Astrocyte (in vitro differentiated cells and primary cell): Measurements from ENCODE around the gene RASL10B. TPM values are rescaled to one million over a fixed set of nuclear protein-coding genes. Genes with fewer than 3 reads are reported as not detected.
"Not testable (repeated sequence)": the region's sequence is repeated elsewhere in the genome, so short reads cannot be mapped to it uniquely, and the experiment has no call there.

Source experiments
- DNase-seq: peaks from one replicate; pipeline ENCODE4 v3.0.0-alpha.2; 2010; ENCODE audit warnings: low read depth
- FAIRE-seq: peaks from 2 replicates; lab custom pipeline; 2011; peaks lifted over from hg19 to GRCh38; lab: Jason Lieb, UNC
- H2AFZ ChIP-seq: 2 replicates; pipeline ENCODE4 v1.6.0; 2012; ENCODE audit warnings: low read depth, low read length, inconsistent platforms
- H3K27ac ChIP-seq: 2 replicates; pipeline ENCODE4 v1.5.1; 2011; ENCODE audit warnings: low read depth, low read length, inconsistent platforms
- H3K27me3 ChIP-seq: 2 replicates; pipeline ENCODE4 v1.6.0; 2011; ENCODE audit warnings: low read length, inconsistent platforms; ENCODE audit not compliant: insufficient read depth
- H3K36me3 ChIP-seq: 2 replicates; pipeline ENCODE4 v1.5.1; 2011; ENCODE audit warnings: low read length, inconsistent platforms; ENCODE audit not compliant: insufficient read depth
- H3K4me1 ChIP-seq: 2 replicates; pipeline ENCODE4 v1.5.1; 2011; ENCODE audit warnings: low read length, inconsistent platforms; ENCODE audit not compliant: insufficient read depth
- H3K4me2 ChIP-seq: 2 replicates; pipeline ENCODE4 v1.6.0; 2012; ENCODE audit warnings: low read length, inconsistent platforms
- H3K4me3 ChIP-seq: 2 replicates; pipeline ENCODE4 v1.5.1; 2011; ENCODE audit warnings: low read depth, mild to moderate bottlenecking, low read length, inconsistent platforms; ENCODE audit not compliant: insufficient read depth
- H3K79me2 ChIP-seq: 2 replicates; pipeline ENCODE4 v1.6.0; 2012; ENCODE audit warnings: mild to moderate bottlenecking, low read length, inconsistent platforms; ENCODE audit not compliant: insufficient read depth
- H3K9ac ChIP-seq: 2 replicates; pipeline ENCODE4 v1.6.0; 2012; ENCODE audit warnings: mild to moderate bottlenecking, low read length, inconsistent platforms
- H3K9me3 ChIP-seq: 2 replicates; pipeline ENCODE4 v1.5.1; 2012; ENCODE audit warnings: low read depth, mild to moderate bottlenecking, low read length, inconsistent platforms; ENCODE audit not compliant: insufficient read depth
- H4K20me1 ChIP-seq: 2 replicates; pipeline ENCODE4 v1.6.0; 2012; ENCODE audit warnings: low read length, inconsistent platforms; ENCODE audit not compliant: insufficient read depth
- H3K27ac Mint-ChIP-seq: one replicate; pipeline ENCODE4 v1.8.0; 2021; ENCODE audit warnings: mild to moderate bottlenecking, mixed read lengths; ENCODE audit not compliant: unreplicated experiment
- H3K27me3 Mint-ChIP-seq: one replicate; pipeline ENCODE4 v1.8.0; 2021; ENCODE audit warnings: low read depth, mixed read lengths; ENCODE audit not compliant: unreplicated experiment
- H3K36me3 Mint-ChIP-seq: one replicate; pipeline ENCODE4 v1.8.0; 2021; ENCODE audit warnings: low read depth, mixed read lengths; ENCODE audit not compliant: unreplicated experiment
- H3K4me1 Mint-ChIP-seq: one replicate; pipeline ENCODE4 v1.8.0; 2021; ENCODE audit warnings: low read depth, mixed read lengths; ENCODE audit not compliant: unreplicated experiment
- H3K4me3 Mint-ChIP-seq: one replicate; pipeline ENCODE4 v1.8.0; 2021; ENCODE audit warnings: mild to moderate bottlenecking, moderate library complexity, mixed read lengths; ENCODE audit not compliant: unreplicated experiment
- H3K9me3 Mint-ChIP-seq: one replicate; pipeline ENCODE4 v1.8.0; 2021; ENCODE audit warnings: mild to moderate bottlenecking, mixed read lengths; ENCODE audit not compliant: unreplicated experiment
- EZH2 ChIP-seq: IDR thresholded peaks from 2 replicates; pipeline ENCODE4 v1.6.1; 2012; ENCODE audit warnings: mild to moderate bottlenecking, low read length, inconsistent platforms; ENCODE audit not compliant: insufficient read depth
- total RNA-seq: library from RNA; stranded (reverse); gene quantifications from 2 replicates; pipeline ENCODE4 v1.2.1, GENCODE V29; 2021
- TF ChIP-seq, protein P1 (sequence below): IDR thresholded peaks from 2 replicates; pipeline ENCODE4 v1.5.1; 2011; ENCODE audit warnings: low read depth, mild to moderate bottlenecking, inconsistent platforms, low read length, moderate library complexity; ENCODE audit not compliant: insufficient read depth

The RASL10B gene
- total RNA-seq, 1 donor from 2014 or later, result 21.7 TPM

DNA sequence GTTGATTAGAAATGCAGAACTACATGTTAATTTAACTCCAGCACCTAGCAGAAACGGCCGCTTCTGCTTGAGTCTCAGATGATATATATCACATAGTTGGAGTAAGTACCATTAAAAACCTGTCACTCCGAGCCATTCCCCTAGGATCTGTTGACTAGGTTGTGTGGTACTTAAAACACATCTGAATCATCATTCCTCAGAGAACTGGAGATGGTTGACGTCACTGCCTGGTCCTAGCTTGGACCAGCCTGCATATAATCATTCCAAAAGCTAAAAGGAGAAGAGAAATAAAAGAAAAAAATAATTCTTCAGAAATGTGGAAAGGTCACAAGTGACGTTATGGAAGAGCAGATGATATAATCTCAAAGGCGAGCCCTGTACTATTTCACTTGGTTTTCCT lies 31.3 kb upstream of the RASL10B start:
- H3K4me2 ChIP-seq, result no peak overlapping the region
- H3K27ac ChIP-seq, result no peak overlapping the region
- peaks cover 11% of the 10 kb centered on the region for H3K79me2 ChIP-seq
- H3K9me3 ChIP-seq, result no peaks in the 10 kb centered on the region
- no peak overlapping the region for H3K4me3 ChIP-seq
- no peaks in the 10 kb centered on the region for H3K4me1 ChIP-seq
- FAIRE-seq, result no peak
- Mint-ChIP-seq H3K27ac (no peak overlapping the region), H3K4me3 (no peak overlapping the region), H3K27me3 (no peaks in the 10 kb centered on the region), H3K4me1 (no peaks in the 10 kb centered on the region), H3K36me3 (peaks cover 13% of the 10 kb centered on the region), H3K9me3 (no peaks in the 10 kb centered on the region)
- H4K20me1 ChIP-seq, result peaks cover 41% of the 10 kb centered on the region
- DNase-seq, result no peak
- H3K9ac ChIP-seq, result no peak overlapping the region
- H3K36me3 ChIP-seq, result peaks cover 24% of the 10 kb centered on the region
- H2AFZ ChIP-seq, result no peak overlapping the region
- TF ChIP-seq, protein P1, sequence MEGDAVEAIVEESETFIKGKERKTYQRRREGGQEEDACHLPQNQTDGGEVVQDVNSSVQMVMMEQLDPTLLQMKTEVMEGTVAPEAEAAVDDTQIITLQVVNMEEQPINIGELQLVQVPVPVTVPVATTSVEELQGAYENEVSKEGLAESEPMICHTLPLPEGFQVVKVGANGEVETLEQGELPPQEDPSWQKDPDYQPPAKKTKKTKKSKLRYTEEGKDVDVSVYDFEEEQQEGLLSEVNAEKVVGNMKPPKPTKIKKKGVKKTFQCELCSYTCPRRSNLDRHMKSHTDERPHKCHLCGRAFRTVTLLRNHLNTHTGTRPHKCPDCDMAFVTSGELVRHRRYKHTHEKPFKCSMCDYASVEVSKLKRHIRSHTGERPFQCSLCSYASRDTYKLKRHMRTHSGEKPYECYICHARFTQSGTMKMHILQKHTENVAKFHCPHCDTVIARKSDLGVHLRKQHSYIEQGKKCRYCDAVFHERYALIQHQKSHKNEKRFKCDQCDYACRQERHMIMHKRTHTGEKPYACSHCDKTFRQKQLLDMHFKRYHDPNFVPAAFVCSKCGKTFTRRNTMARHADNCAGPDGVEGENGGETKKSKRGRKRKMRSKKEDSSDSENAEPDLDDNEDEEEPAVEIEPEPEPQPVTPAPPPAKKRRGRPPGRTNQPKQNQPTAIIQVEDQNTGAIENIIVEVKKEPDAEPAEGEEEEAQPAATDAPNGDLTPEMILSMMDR, result no peak
- no peak for TF ChIP-seq EZH2
- H3K27me3 ChIP-seq, result no peaks in the 10 kb centered on the region

DNA sequence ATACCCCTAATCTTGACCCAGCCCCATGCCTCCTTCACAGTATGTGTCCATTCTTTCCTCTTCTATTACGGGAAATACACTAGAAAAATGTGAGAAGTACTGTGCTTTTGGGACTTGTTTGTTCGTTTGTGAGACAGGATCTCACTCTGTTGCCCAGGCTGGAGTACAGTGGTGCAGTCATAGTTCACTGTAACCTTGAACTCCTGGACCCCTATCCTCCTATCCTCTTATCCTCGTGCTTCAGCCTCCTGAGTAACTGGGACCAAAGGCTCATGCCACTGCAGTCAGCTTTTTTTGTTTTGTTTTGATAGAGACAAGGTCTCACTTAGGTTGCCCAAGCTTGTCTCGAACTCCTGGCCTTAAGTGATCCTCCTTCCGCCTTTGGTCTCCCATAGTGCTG lies 29.9 kb upstream of the RASL10B start:
- H3K79me2 ChIP-seq, result peaks cover 11% of the 10 kb centered on the region
- Mint-ChIP-seq H3K4me1 (no peaks in the 10 kb centered on the region), H3K9me3 (no peaks in the 10 kb centered on the region), H3K4me3 (no peak overlapping the region), H3K27ac (no peak overlapping the region), H3K36me3 (peaks cover 13% of the 10 kb centered on the region), H3K27me3 (no peaks in the 10 kb centered on the region)
- H3K36me3 ChIP-seq, result peaks cover 15% of the 10 kb centered on the region
- no peaks in the 10 kb centered on the region for H3K27me3 ChIP-seq
- TF ChIP-seq, protein P1, result no peak
- TF ChIP-seq EZH2, result no peak
- H3K4me2 ChIP-seq, result no peak overlapping the region
- no peak overlapping the region for H3K9ac ChIP-seq
- H3K9me3 ChIP-seq, result no peaks in the 10 kb centered on the region
- H3K4me1 ChIP-seq, result no peaks in the 10 kb centered on the region
- FAIRE-seq (no peak), DNase-seq (no peak)
- no peak overlapping the region for H2AFZ ChIP-seq
- H4K20me1 ChIP-seq, result peaks cover 35% of the 10 kb centered on the region
- H3K27ac ChIP-seq, result no peak overlapping the region
- no peak overlapping the region for H3K4me3 ChIP-seq

DNA sequence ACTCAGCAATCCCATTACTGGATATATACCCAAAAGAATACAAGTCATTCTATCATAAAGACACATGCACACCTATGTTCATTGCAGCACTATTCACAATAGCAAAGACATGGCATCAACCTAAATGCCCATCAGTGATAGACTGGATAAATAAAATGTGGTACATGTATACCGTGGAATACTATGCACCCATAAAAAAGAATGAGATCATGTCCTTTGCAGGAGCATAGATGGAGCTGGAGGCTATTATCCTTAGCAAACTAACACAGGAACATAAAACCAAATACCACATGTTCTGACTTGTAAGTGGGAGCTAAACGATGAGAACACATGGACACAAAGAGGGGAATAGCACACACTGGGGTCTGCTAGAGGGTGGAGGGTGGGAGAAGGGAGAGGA lies 28.1 kb upstream of the RASL10B start:
- not testable (repeated sequence) for FAIRE-seq, DNase-seq, H3K4me2 ChIP-seq, H3K9me3 Mint-ChIP-seq, H2AFZ ChIP-seq, H3K79me2 ChIP-seq, H3K4me3 Mint-ChIP-seq, H3K4me1 ChIP-seq, H3K27me3 ChIP-seq, H3K27ac Mint-ChIP-seq, H3K4me3 ChIP-seq, H3K27me3 Mint-ChIP-seq, H3K9ac ChIP-seq, H3K4me1 Mint-ChIP-seq, H3K27ac ChIP-seq, H3K36me3 Mint-ChIP-seq, H3K9me3 ChIP-seq
- H4K20me1 ChIP-seq, result peaks cover 30% of the 10 kb centered on the region
- H3K36me3 ChIP-seq, result peaks cover 11% of the 10 kb centered on the region
